MCF 10A (cell line): ENCODE measurements around the gene MEGF8. TPM values are rescaled to one million over a fixed set of nuclear protein-coding genes. Genes with fewer than 3 reads are reported as not detected.
"Not testable (repeated sequence)": the region's sequence is repeated elsewhere in the genome, so short reads cannot be mapped to it uniquely, and the experiment has no call there.

ENCODE experiments used
- BruUV-seq: library from RNA; stranded (reverse); fragments of 400-500 nt; replicated peaks from 2 replicates; lab custom pipeline; 2021; lab: Mats Ljungman, UMichigan
- CTCF ChIA-PET: fragments of 300-600 bp; sonication (Branson Sonifier 250); formaldehyde crosslinking; extraction: SDS; loops from one replicate; lab custom pipeline; 2021; ENCODE audit warnings: antibody characterized with exemption, inconsistent platforms; lab: Yijun Ruan, JAX
- POLR2A ChIA-PET: fragments of 300-600, 350-650 bp; sonication (Branson Sonifier 250); formaldehyde crosslinking; extraction: SDS; loops from one replicate; lab custom pipeline; 2020; ENCODE audit warnings: antibody characterized with exemption, inconsistent platforms; lab: Yijun Ruan, JAX
- DNase-seq: peaks from one replicate; pipeline ENCODE4 v3.0.0-alpha.2; 2018; ENCODE audit not compliant: unreplicated experiment
- H3K27ac Mint-ChIP-seq: one replicate; pipeline ENCODE4 v1.8.0; 2022; ENCODE audit warnings: mild to moderate bottlenecking, low read depth, mixed read lengths; ENCODE audit not compliant: unreplicated experiment
- H3K27me3 Mint-ChIP-seq: one replicate; pipeline ENCODE4 v1.8.0; 2022; ENCODE audit warnings: mixed read lengths; ENCODE audit not compliant: insufficient read depth, unreplicated experiment
- H3K36me3 Mint-ChIP-seq: one replicate; pipeline ENCODE4 v1.8.0; 2022; ENCODE audit warnings: mild to moderate bottlenecking, moderate library complexity, mixed read lengths; ENCODE audit not compliant: insufficient read depth, unreplicated experiment
- H3K4me1 Mint-ChIP-seq: one replicate; pipeline ENCODE4 v1.8.0; 2022; ENCODE audit warnings: mixed read lengths; ENCODE audit not compliant: insufficient read depth, unreplicated experiment
- H3K4me3 Mint-ChIP-seq: one replicate; pipeline ENCODE4 v1.8.0; 2022; ENCODE audit warnings: mild to moderate bottlenecking, moderate library complexity, mixed read lengths; ENCODE audit not compliant: unreplicated experiment
- H3K9me3 Mint-ChIP-seq: one replicate; pipeline ENCODE4 v1.8.0; 2022; ENCODE audit warnings: mixed read lengths; ENCODE audit not compliant: unreplicated experiment
- intact Hi-C: fragments of 100-400 bp; cut with micrococcal nuclease; formaldehyde crosslinking; loops from 2 replicates; pipeline ENCODE4 v1.14.1; 2022
- total RNA-seq: library from RNA; stranded (reverse); gene quantifications from 2 replicates; pipeline ENCODE4 v1.2.3, GENCODE V29; 2022
- TF ChIP-seq, protein P1 (sequence below): fragments of 200-600 bp; IDR thresholded peaks from one replicate; pipeline ENCODE4 v1.8.0; 2022; ENCODE audit warnings: antibody characterized with exemption, mild to moderate bottlenecking; ENCODE audit not compliant: unreplicated experiment

Gene MEGF8
- total RNA-seq, 1 experiment from 2014 or later = 13.0 TPM

DNA sequence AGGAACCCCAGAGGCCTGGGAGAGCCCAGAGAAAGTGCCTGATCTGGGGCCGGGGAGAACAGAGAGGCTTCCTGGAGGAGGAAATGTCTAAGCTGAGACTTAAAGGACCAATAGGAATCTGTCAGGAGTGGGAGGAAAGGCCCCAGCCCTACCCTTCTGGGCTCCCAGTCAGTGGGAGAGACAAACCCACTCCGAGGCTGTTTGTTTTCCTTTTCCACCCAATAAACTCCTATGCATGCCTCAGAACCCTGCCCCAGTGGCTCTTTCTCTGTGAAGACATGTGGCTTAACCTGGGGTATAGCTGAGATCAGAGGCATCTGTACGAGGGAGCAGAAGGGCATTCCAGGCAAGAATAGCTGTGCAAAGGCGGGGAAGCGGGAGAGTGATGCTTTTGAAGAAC lies 1.9 kb downstream of the MEGF8 start:
- H3K27ac Mint-ChIP-seq = peak overlapping the region; percentile 8
- H3K9me3 Mint-ChIP-seq = no peaks in the 10 kb centered on the region
- H3K27me3 Mint-ChIP-seq = no peaks in the 10 kb centered on the region
- intact Hi-C loops = loop anchor here (10.0 kb wide), 1 partner anchor 223 kb away; no protein-coding TSS in a partner anchor
- POLR2A ChIA-PET = interaction anchor here (0.6 to 3.0 kb wide), 3 partner anchors 13 to 443 kb away, joined by 5 to 12 read pairs (median 5); partner anchors contain the start of gene GSK3A
- H3K4me3 Mint-ChIP-seq = no peak overlapping the region
- TF ChIP-seq, protein P1, sequence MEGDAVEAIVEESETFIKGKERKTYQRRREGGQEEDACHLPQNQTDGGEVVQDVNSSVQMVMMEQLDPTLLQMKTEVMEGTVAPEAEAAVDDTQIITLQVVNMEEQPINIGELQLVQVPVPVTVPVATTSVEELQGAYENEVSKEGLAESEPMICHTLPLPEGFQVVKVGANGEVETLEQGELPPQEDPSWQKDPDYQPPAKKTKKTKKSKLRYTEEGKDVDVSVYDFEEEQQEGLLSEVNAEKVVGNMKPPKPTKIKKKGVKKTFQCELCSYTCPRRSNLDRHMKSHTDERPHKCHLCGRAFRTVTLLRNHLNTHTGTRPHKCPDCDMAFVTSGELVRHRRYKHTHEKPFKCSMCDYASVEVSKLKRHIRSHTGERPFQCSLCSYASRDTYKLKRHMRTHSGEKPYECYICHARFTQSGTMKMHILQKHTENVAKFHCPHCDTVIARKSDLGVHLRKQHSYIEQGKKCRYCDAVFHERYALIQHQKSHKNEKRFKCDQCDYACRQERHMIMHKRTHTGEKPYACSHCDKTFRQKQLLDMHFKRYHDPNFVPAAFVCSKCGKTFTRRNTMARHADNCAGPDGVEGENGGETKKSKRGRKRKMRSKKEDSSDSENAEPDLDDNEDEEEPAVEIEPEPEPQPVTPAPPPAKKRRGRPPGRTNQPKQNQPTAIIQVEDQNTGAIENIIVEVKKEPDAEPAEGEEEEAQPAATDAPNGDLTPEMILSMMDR = no peak
- BruUV-seq = no TSS peak
- H3K4me1 Mint-ChIP-seq = peaks cover 14% of the 10 kb centered on the region
- no peak for DNase-seq
- H3K36me3 Mint-ChIP-seq = no peaks in the 10 kb centered on the region
- CTCF ChIA-PET = interaction anchor here (0.5 to 1.5 kb wide), 2 partner anchors 27 to 74 kb away, joined by 4 to 5 read pairs; no protein-coding TSS in a partner anchor

DNA sequence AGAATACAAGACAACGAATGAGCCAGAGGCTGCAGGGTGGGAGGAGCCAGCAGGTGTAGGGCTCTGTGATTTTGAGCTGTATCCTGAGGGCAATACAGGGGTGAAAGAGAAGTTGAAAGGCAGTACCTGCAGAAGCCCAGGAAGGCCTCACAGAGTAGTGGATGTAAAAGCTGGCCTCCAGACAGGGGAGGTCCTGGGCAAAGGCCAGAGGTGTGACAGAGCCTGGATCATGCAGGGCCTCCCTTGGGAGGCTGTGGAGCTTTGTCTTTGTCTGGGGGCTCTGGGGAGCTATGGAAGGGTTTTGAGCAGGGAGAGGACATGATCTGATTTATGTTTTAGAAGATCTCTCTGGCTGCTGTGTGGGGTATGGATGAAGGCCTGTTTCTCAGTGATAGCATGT lies 2.7 kb downstream of the MEGF8 start:
- BruUV-seq = no TSS peak
- H3K27me3 Mint-ChIP-seq = no peaks in the 10 kb centered on the region
- TF ChIP-seq, protein P1 = no peak
- POLR2A ChIA-PET = interaction anchor here (2.0 to 3.0 kb wide), 2 partner anchors 12 to 85 kb away, joined by 5 to 12 read pairs; partner anchors contain the start of gene GSK3A
- no peaks in the 10 kb centered on the region for H3K36me3 Mint-ChIP-seq
- H3K9me3 Mint-ChIP-seq = no peaks in the 10 kb centered on the region
- H3K4me3 Mint-ChIP-seq = no peak overlapping the region
- intact Hi-C loops = loop anchor here (10.0 kb wide), 1 partner anchor 223 kb away; no protein-coding TSS in a partner anchor
- H3K4me1 Mint-ChIP-seq = peaks cover 14% of the 10 kb centered on the region
- H3K27ac Mint-ChIP-seq = no peak overlapping the region
- CTCF ChIA-PET = interaction anchor here (0.9 kb wide), 1 partner anchor 31 kb away, joined by 4 read pairs; no protein-coding TSS in a partner anchor
- no peak for DNase-seq

DNA sequence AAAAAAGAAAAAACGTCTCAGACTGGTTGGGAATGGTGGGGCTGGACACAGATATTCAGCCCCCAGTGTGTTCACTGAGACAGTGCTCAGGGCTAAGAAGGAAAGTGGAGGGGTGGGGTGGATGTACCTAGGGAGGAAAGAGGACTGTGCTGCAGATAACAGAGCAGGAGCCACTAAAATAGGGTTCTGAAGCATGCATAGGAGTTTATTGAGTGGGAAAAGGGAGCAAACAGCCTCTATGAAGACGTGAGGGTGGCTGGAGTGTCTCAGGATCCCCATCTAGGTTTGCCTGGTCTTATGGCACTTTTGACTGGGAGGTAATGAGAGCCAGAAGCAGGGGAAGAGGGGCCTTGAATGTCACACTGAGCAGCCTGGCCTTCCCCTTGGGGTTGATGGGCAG lies 3.4 kb downstream of the MEGF8 start:
- Mint-ChIP-seq H3K27me3 (no peaks in the 10 kb centered on the region), H3K36me3 (no peaks in the 10 kb centered on the region), H3K9me3 (no peaks in the 10 kb centered on the region), H3K27ac (no peak overlapping the region), H3K4me3 (no peak overlapping the region), H3K4me1 (peaks cover 14% of the 10 kb centered on the region)
- CTCF ChIA-PET = interaction anchor here (0.9 kb wide), 1 partner anchor 32 kb away, joined by 4 read pairs; no protein-coding TSS in a partner anchor
- intact Hi-C loops = loop anchor here (10.0 kb wide), 1 partner anchor 224 kb away; no protein-coding TSS in a partner anchor
- TF ChIP-seq, protein P1 = no peak
- BruUV-seq = no TSS peak
- POLR2A ChIA-PET = interaction anchor here (3.0 kb wide), 1 partner anchor 86 kb away, joined by 12 read pairs; the partner anchor contains the start of gene GSK3A
- DNase-seq = no peak

DNA sequence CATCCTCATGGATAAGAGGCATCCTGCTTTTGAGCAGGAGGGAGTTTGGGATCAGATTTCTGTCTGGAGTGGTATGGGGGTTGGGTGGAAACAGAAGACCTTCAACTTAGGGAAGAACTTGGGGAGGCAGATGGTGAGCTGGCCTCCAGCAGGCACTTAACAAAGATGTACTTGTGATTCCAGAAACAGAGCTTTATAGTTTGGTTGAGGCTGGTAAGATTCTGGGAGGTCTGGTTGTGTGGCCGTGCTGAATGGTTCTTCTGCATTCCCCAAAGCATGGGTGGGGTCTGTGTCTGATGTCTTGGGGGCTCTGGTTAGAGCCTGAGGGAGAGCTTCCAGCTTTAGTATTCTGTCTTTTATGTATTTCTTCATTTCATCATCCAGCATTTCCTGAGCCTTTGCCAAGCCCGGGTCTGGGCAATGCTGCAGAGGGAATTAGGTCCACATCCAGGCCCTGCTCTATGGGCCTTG lies 4.8 kb downstream of the MEGF8 start:
- peaks cover 9% of the 10 kb centered on the region for H3K4me1 Mint-ChIP-seq
- no peak for DNase-seq
- intact Hi-C loops = no loop called here
- no peaks in the 10 kb centered on the region for H3K36me3 Mint-ChIP-seq
- H3K27me3 Mint-ChIP-seq = no peaks in the 10 kb centered on the region
- POLR2A ChIA-PET = interaction anchor here (0.9 to 1.3 kb wide), 2 partner anchors 66 to 256 kb away, joined by 3 to 6 read pairs; no protein-coding TSS in a partner anchor
- no peaks in the 10 kb centered on the region for H3K9me3 Mint-ChIP-seq
- no peak overlapping the region for H3K27ac Mint-ChIP-seq
- TF ChIP-seq, protein P1 = no peak
- BruUV-seq = no TSS peak
- CTCF ChIA-PET = interaction anchor here (0.6 to 1.8 kb wide), 4 partner anchors 51 to 262 kb away, joined by 3 to 4 read pairs (median 3); no protein-coding TSS in a partner anchor
- no peak overlapping the region for H3K4me3 Mint-ChIP-seq

DNA sequence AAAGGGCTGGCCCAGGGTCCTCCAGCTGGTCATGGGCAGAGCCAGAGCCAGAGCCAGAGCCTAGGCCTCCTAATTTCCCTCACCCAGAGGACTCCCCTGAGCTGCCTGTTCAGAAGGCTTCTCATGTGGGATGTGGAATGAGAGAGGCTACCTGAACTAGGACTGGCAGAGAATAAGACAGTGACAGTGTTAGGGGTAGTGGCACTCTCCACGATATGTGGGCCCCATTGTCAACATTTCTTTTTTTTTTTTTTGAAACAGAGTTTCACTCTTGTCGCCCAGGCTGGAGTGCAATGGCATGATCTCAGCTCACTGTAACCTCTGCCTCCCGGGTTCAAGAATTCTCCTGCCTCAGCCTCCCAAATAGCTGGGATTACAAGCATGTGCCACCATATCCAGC lies 5.9 kb downstream of the MEGF8 start:
- H3K36me3 Mint-ChIP-seq, H3K4me1 Mint-ChIP-seq, H3K4me3 Mint-ChIP-seq, H3K9me3 Mint-ChIP-seq, BruUV-seq, DNase-seq, intact Hi-C loops, H3K27me3 Mint-ChIP-seq, H3K27ac Mint-ChIP-seq: not testable (repeated sequence)
- ChIA-PET CTCF (interaction anchor here (0.6 to 1.8 kb wide), 6 partner anchors 10 to 97 kb away, joined by 3 to 4 read pairs (median 4); no protein-coding TSS in a partner anchor), POLR2A (interaction anchor here (0.6 to 1.3 kb wide), 2 partner anchors 65 to 186 kb away, joined by 6 read pairs; no protein-coding TSS in a partner anchor)
